Activated naive CD4-positive, alpha-beta T cell treated with anti-CD3 and anti-CD28 coated beads, Interleukin-2, amount 10 ng/mL, durations not matched to agents 7 days and 5 days (primary cell): ENCODE data around the gene PYDC2.
"Not testable (repeated sequence)": the region's sequence is repeated elsewhere in the genome, so short reads cannot be mapped to it uniquely, and the experiment has no call there.

ENCODE experiments used
- CTCF ChIA-PET: fragments of 350-600 bp; sonication (Branson Sonifier 250); formaldehyde crosslinking; loops from one replicate; lab custom pipeline; 2021; ENCODE audit warnings: antibody characterized with exemption; lab: Charles Lee
- DNase-seq: peaks from one replicate; pipeline ENCODE4 v3.0.0-alpha.2; 2020
- H3K27ac Mint-ChIP-seq: one replicate; pipeline ENCODE4 v1.8.0; 2021; ENCODE audit warnings: mild to moderate bottlenecking, moderate library complexity, mixed read lengths
- H3K27me3 Mint-ChIP-seq: one replicate; pipeline ENCODE4 v1.8.0; 2021; ENCODE audit warnings: mild to moderate bottlenecking, mixed read lengths
- H3K36me3 Mint-ChIP-seq: one replicate; pipeline ENCODE4 v1.8.0; 2021; ENCODE audit warnings: mixed read lengths
- H3K4me1 Mint-ChIP-seq: one replicate; pipeline ENCODE4 v1.8.0; 2021; ENCODE audit warnings: mixed read lengths
- H3K4me3 Mint-ChIP-seq: one replicate; pipeline ENCODE4 v1.8.0; 2021; ENCODE audit warnings: mild to moderate bottlenecking, moderate library complexity, mixed read lengths
- H3K9me3 Mint-ChIP-seq: one replicate; pipeline ENCODE4 v1.8.0; 2021; ENCODE audit warnings: mixed read lengths

The PYDC2 gene

GRCh38 chr3:191435981-191436380, 25.0 kb upstream of the PYDC2 start:
- H3K36me3 Mint-ChIP-seq = no peaks in the 10 kb centered on the region
- H3K27me3 Mint-ChIP-seq = no peaks in the 10 kb centered on the region
- no peak overlapping the region for H3K27ac Mint-ChIP-seq
- CTCF ChIA-PET = interaction anchor here (1.0 kb wide), 1 partner anchor 193 kb away, joined by 3 read pairs; no protein-coding TSS in a partner anchor
- H3K4me1 Mint-ChIP-seq = no peaks in the 10 kb centered on the region
- H3K9me3 Mint-ChIP-seq = no peaks in the 10 kb centered on the region
- no peak for DNase-seq
- H3K4me3 Mint-ChIP-seq = no peak overlapping the region

- no peak overlapping the region for H3K4me3 Mint-ChIP-seq
- no peaks in the 10 kb centered on the region for H3K4me1 Mint-ChIP-seq
- no peaks in the 10 kb centered on the region for H3K36me3 Mint-ChIP-seq
- CTCF ChIA-PET = no interaction called here
- H3K27me3 Mint-ChIP-seq = no peaks in the 10 kb centered on the region
- no peak overlapping the region for H3K27ac Mint-ChIP-seq
- no peak for DNase-seq
- no peaks in the 10 kb centered on the region for H3K9me3 Mint-ChIP-seq
These were observed 22.7 kb upstream of the PYDC2 start for GRCh38 chr3:191438150-191438814.

- H3K36me3 Mint-ChIP-seq = no peaks in the 10 kb centered on the region
- no peak for DNase-seq
- no peaks in the 10 kb centered on the region for H3K9me3 Mint-ChIP-seq
- H3K27ac Mint-ChIP-seq = no peak overlapping the region
- no peak overlapping the region for H3K4me3 Mint-ChIP-seq
- CTCF ChIA-PET = no interaction called here
- no peaks in the 10 kb centered on the region for H3K4me1 Mint-ChIP-seq
- no peaks in the 10 kb centered on the region for H3K27me3 Mint-ChIP-seq
These were observed 20.4 kb upstream of the PYDC2 start for GRCh38 chr3:191440532-191440931.

- Mint-ChIP-seq H3K27me3 (no peaks in the 10 kb centered on the region), H3K4me1 (no peaks in the 10 kb centered on the region), H3K36me3 (no peaks in the 10 kb centered on the region), H3K27ac (no peak overlapping the region), H3K9me3 (no peaks in the 10 kb centered on the region), H3K4me3 (no peak overlapping the region)
- DNase-seq = no peak
- CTCF ChIA-PET = no interaction called here
These were observed 19.3 kb upstream of the PYDC2 start for GRCh38 chr3:191441687-191442086.

DNA sequence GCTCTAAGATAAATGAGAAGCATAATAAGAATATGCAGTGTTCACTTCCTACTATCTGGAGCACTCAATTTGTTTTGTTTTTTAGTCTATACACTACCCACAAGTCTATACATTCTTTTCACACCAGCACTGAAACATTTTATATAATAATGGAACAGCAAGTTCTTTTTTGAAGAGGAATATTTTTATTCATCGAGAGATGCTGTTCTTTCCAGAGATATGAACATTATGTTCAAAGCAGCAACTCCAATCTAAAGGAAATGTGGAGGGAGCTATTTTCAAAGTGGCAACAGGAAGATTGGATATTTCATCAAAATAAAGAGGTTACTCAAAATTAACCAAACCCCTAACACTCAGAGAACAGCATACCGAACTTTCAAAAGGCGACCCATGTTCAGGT, 16.4 kb upstream of the PYDC2 start:
- no peak for DNase-seq
- no peaks in the 10 kb centered on the region for H3K36me3 Mint-ChIP-seq
- CTCF ChIA-PET = no interaction called here

DNA sequence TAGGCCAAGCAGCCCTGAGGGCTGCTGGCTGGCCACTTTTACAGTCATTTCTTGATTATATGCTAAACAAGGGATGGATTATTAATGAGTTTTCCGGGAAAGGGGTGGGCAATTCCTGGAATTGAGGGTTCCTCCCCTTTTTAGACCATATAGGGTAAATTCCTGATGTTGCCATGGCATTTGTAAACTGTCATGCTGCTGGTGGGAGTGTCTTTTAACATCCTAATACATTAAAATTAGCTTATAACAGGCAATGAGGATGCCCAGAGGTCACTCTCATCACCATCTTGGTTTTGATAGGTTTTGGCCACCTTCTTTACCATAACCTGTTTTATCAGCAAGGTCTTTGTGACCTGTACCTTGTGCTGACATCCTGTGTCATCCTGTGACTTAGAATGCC, 11.7 kb upstream of the PYDC2 start:
- Mint-ChIP-seq H3K4me3 (no peak overlapping the region), H3K4me1 (no peaks in the 10 kb centered on the region), H3K27ac (no peak overlapping the region), H3K9me3 (peaks cover 2% of the 10 kb centered on the region), H3K36me3 (no peaks in the 10 kb centered on the region), H3K27me3 (no peaks in the 10 kb centered on the region)
- CTCF ChIA-PET = no interaction called here
- DNase-seq = no peak

More for the DNA sequence above, 16.4 kb upstream of the PYDC2 start:
- no peaks in the 10 kb centered on the region for H3K27me3 Mint-ChIP-seq
- no peak overlapping the region for H3K4me3 Mint-ChIP-seq
- H3K9me3 Mint-ChIP-seq = peaks cover 2% of the 10 kb centered on the region
- H3K4me1 Mint-ChIP-seq = no peaks in the 10 kb centered on the region
- no peak overlapping the region for H3K27ac Mint-ChIP-seq

DNA sequence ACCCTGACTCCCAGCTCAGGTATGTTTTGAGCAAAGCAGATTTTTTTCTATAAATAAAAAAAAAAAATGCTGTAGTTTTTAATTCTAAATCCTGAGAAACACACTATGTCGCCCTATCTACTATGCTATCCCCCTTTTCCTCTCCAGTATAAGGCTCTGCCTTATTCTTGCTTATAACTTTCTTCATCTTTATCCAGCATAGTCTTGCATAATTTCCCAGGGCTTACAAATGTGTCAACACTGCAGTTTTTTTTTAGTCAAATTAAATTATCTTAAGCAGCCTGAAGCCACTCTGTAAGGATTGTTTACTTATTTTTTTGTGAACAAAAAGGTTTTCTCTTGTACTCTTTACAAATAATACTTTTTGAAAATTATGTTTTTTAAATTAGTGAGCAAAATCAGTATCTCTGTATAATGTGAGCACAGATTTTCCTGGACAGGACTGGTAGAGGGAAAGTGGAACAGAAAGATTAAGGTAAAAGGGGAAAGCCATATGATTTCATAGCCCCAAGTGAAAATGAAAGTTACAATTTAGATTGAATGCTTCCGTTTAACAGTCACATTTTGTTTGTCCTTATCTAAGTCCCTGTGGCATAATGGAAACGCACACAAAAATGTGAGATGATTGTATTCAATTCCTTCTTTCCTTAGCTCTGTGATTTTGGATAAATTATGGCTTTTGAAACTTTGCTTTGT, 5.6 kb upstream of the PYDC2 start:
- peaks cover 2% of the 10 kb centered on the region for H3K9me3 Mint-ChIP-seq
- H3K27me3 Mint-ChIP-seq = no peaks in the 10 kb centered on the region
- no peaks in the 10 kb centered on the region for H3K4me1 Mint-ChIP-seq
- H3K4me3 Mint-ChIP-seq = no peak overlapping the region
- H3K27ac Mint-ChIP-seq = no peak overlapping the region
- no peaks in the 10 kb centered on the region for H3K36me3 Mint-ChIP-seq
- no peak for DNase-seq
- CTCF ChIA-PET = no interaction called here

DNA sequence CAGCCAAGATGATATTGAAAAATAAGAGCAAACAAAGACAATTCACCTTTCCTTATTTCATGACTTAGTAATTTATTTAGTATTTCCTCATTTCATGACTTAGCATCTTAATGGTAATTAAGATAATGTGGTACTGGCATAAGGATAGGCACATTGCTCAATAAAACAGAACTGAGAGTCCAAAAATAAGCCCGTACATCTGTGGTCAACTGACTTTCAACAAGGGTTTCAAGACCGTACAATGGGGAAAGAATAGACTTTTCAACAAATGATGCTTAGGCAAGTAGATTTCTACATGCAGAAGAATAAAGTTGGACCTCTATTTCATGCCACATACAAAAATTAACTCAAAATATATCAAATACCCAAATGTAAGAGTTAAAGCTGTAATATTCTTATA, 603 bp upstream of the PYDC2 start:
- CTCF ChIA-PET = no interaction called here
- H3K4me1 Mint-ChIP-seq = no peaks in the 10 kb centered on the region
- no peak overlapping the region for H3K4me3 Mint-ChIP-seq
- DNase-seq = no peak
- H3K36me3 Mint-ChIP-seq = no peaks in the 10 kb centered on the region
- H3K9me3 Mint-ChIP-seq = peaks cover 2% of the 10 kb centered on the region
- no peaks in the 10 kb centered on the region for H3K27me3 Mint-ChIP-seq
- no peak overlapping the region for H3K27ac Mint-ChIP-seq

DNA sequence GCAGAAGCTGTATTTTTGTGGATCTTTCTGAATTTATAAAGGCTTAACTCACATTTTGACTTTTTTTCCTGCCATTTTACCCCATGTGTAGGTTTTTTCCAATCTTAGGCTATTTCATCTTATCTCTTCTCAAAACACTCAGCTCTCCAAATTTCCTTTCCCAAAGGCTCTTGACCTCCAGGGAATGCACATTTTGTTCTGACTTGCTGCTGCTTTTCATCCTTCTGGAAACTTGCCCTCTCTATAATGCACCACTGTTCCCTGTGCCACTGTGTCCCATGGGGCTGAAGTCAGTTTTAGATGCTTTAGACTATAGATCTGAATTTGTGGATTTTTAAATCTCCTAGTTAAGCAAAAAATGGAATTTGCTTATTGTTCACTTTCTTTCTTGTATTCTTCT, 9.1 kb downstream of the PYDC2 start:
- Mint-ChIP-seq H3K27me3 (no peaks in the 10 kb centered on the region), H3K4me3 (no peak overlapping the region), H3K27ac (no peak overlapping the region), H3K9me3 (peaks cover 3% of the 10 kb centered on the region), H3K4me1 (no peaks in the 10 kb centered on the region), H3K36me3 (no peaks in the 10 kb centered on the region)
- no peak for DNase-seq
- CTCF ChIA-PET = interaction anchor here (1.0 kb wide), 1 partner anchor 970 kb away, joined by 3 read pairs; no protein-coding TSS in a partner anchor

GRCh38 chr3:191470545-191470944, 9.6 kb downstream of the PYDC2 start:
- no peak for DNase-seq
- Mint-ChIP-seq H3K27ac (no peak overlapping the region), H3K9me3 (peaks cover 3% of the 10 kb centered on the region), H3K4me3 (no peak overlapping the region), H3K27me3 (no peaks in the 10 kb centered on the region), H3K36me3 (no peaks in the 10 kb centered on the region), H3K4me1 (no peaks in the 10 kb centered on the region)
- CTCF ChIA-PET = interaction anchor here (1.0 kb wide), 1 partner anchor 970 kb away, joined by 3 read pairs; no protein-coding TSS in a partner anchor

DNA sequence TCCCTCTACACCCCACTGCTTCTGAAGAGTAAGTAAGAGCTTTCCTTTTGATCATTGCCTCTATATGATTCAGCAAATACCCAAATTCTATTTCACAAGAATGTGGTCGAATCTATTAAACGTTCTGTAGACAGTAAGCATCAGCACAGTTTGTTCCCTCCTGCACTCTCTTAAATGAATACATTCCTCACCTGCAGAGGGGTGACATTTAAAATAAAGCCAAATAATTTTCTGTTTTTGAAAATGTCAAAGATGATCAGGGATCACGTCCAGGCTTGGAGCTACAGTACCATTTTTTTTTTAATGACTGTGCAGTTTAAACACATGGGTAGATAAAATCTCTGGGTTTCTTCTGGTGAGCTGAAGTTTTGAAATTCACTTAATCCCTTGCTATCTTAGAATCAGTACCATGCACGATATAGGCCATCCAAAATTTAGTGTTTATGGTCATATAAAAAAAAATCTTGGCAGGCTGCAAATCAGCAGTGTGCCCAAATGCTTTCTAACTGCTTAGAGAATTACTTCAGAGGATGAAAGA, 12.8 kb downstream of the PYDC2 start:
- no peak for DNase-seq
- Mint-ChIP-seq H3K9me3 (peaks cover 3% of the 10 kb centered on the region), H3K4me3 (no peak overlapping the region), H3K27ac (no peak overlapping the region), H3K36me3 (no peaks in the 10 kb centered on the region), H3K27me3 (no peaks in the 10 kb centered on the region), H3K4me1 (no peaks in the 10 kb centered on the region)
- CTCF ChIA-PET = no interaction called here

GRCh38 chr3:191476066-191476772, 15.3 kb downstream of the PYDC2 start:
- Mint-ChIP-seq H3K4me1 (no peaks in the 10 kb centered on the region), H3K27ac (no peak overlapping the region), H3K9me3 (peaks cover 3% of the 10 kb centered on the region), H3K4me3 (no peak overlapping the region), H3K27me3 (no peaks in the 10 kb centered on the region), H3K36me3 (no peaks in the 10 kb centered on the region)
- no peak for DNase-seq
- CTCF ChIA-PET = no interaction called here

GRCh38 chr3:191483994-191484393, 23.0 kb downstream of the PYDC2 start:
- CTCF ChIA-PET, H3K4me3 Mint-ChIP-seq, H3K27me3 Mint-ChIP-seq, H3K27ac Mint-ChIP-seq, H3K36me3 Mint-ChIP-seq, DNase-seq, H3K4me1 Mint-ChIP-seq: not testable (repeated sequence)
- peaks cover 11% of the 10 kb centered on the region for H3K9me3 Mint-ChIP-seq

DNA sequence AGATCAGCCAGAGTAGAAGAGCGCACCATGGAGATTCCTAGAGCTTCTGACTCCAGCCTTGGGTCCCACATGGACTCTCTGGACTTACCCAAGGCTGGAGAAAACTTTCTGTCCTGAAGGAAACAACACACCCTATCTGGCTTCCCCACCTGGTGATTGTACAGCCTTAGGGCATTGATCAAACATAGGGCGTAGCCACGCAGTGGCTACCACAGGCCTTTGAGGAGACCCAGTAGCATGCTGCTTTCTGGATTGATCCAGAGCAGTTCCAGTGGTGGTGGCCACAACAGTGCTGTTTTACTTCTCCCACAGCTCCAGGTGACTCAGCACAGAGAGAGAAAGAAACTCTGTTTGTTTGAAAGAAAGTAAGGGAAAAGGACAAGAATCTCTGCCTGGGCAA, 23.5 kb downstream of the PYDC2 start:
- H3K4me1 Mint-ChIP-seq = no peaks in the 10 kb centered on the region
- H3K4me3 Mint-ChIP-seq = no peak overlapping the region
- no peaks in the 10 kb centered on the region for H3K36me3 Mint-ChIP-seq
- peaks cover 11% of the 10 kb centered on the region for H3K9me3 Mint-ChIP-seq
- CTCF ChIA-PET = no interaction called here
- no peak for DNase-seq
- no peaks in the 10 kb centered on the region for H3K27me3 Mint-ChIP-seq
- H3K27ac Mint-ChIP-seq = no peak overlapping the region
